GM21423 (cell line): ENCODE results near the gene MYO7B.

Experiments used
- ATAC-seq: cut with Tn5 transposase; IDR thresholded peaks from one replicate; pipeline ENCODE4 v1.9.1; 2021; ENCODE audit warnings: mild to moderate bottlenecking, moderate library complexity; ENCODE audit not compliant: unreplicated experiment

MYO7B gene

GRCh38 chr2:127658641-127659407 is 123.3 kb downstream of the MYO7B start:
- no peak for ATAC-seq

- no peak for ATAC-seq
Measured at GRCh38 chr2:127659408-127660290, 124.2 kb downstream of the MYO7B start.

GRCh38 chr2:127660291-127660578 is 124.8 kb downstream of the MYO7B start:
- ATAC-seq, result no peak

GRCh38 chr2:127661072-127661649 is 125.7 kb downstream of the MYO7B start:
- ATAC-seq, result no peak

- no peak for ATAC-seq
Measured at GRCh38 chr2:127661949-127662510, 126.5 kb downstream of the MYO7B start.

- no peak for ATAC-seq
Measured at GRCh38 chr2:127662937-127663565, 127.6 kb downstream of the MYO7B start.

GRCh38 chr2:127663566-127664064 is 128.1 kb downstream of the MYO7B start:
- ATAC-seq, result no peak

- no peak for ATAC-seq
Measured at GRCh38 chr2:127664065-127664894, 128.8 kb downstream of the MYO7B start.

GRCh38 chr2:127664895-127665225 is 129.4 kb downstream of the MYO7B start:
- no peak for ATAC-seq

- no peak for ATAC-seq
Measured at GRCh38 chr2:127665267-127665893, 129.9 kb downstream of the MYO7B start.

GRCh38 chr2:127669056-127669455 is 133.6 kb downstream of the MYO7B start:
- no peak for ATAC-seq

GRCh38 chr2:127670055-127670956 is 134.8 kb downstream of the MYO7B start:
- ATAC-seq, result no peak

GRCh38 chr2:127670957-127671290 is 135.4 kb downstream of the MYO7B start:
- ATAC-seq, result no peak

GRCh38 chr2:127671557-127672302 is 136.2 kb downstream of the MYO7B start:
- ATAC-seq, result no peak

GRCh38 chr2:127672341-127673224 is 137.1 kb downstream of the MYO7B start:
- no peak for ATAC-seq

GRCh38 chr2:127673291-127674069 is 138.0 kb downstream of the MYO7B start:
- no peak for ATAC-seq
